Naive thymus-derived CD4-positive, alpha-beta T cell (primary cell): ENCODE data around the gene FER. TPM values are rescaled to one million over a fixed set of nuclear protein-coding genes. Genes with fewer than 3 reads are reported as not detected.

Source experiments
- ATAC-seq: fragments of 150-1000 bp; cut with Tn5 transposase; 2 replicates; pipeline ENCODE4 v1.10.0; 2021; ENCODE audit warnings: mild to moderate bottlenecking, moderate library complexity
- CTCF ChIA-PET: fragments of 350-600 bp; sonication (Branson Sonifier 250); formaldehyde crosslinking; loops from one replicate; lab custom pipeline; 2021; ENCODE audit warnings: antibody characterized with exemption; lab: Charles Lee
- POLR2A ChIA-PET: fragments of 350-600 bp; sonication (Branson Sonifier 250); formaldehyde crosslinking; loops from one replicate; lab custom pipeline; 2021; ENCODE audit warnings: antibody characterized with exemption, inconsistent platforms; lab: Charles Lee
- DNase-seq, 9 donors: peaks; one replicate each; pipeline versions ENCODE4 v3.0.0 to v3.0.0-alpha.2; 2020 to 2022; ENCODE audit warnings: mixed read lengths in 1 of 9
- H3K27ac ChIP-seq: one replicate; pipeline ENCODE4 v1.7.0; 2013; ENCODE audit warnings: mild to moderate bottlenecking, low read depth, low read length, moderate library complexity
- H3K27me3 ChIP-seq, 2 donors: one replicate each; pipeline ENCODE4 v1.7.0; 2013; ENCODE audit warnings: low read length in 2 of 2, mild to moderate bottlenecking in 2 of 2, moderate library complexity in 2 of 2; ENCODE audit not compliant: control insufficient read depth in 2 of 2, insufficient read depth in 2 of 2
- H3K36me3 ChIP-seq, 3 experiments: 1 replicate in 2 of 3; 2 replicates in 1 of 3; pipeline ENCODE4 v1.7.0; 2013; ENCODE audit warnings: low read length in 3 of 3, mild to moderate bottlenecking in 3 of 3, moderate library complexity in 1 of 3; ENCODE audit not compliant: insufficient read depth in 3 of 3, control insufficient read depth in 2 of 3
- H3K4me1 ChIP-seq, 2 donors: one replicate each; pipeline ENCODE4 v1.7.0; 2013; ENCODE audit warnings: low read length in 2 of 2, mild to moderate bottlenecking in 2 of 2, moderate library complexity in 1 of 2; ENCODE audit not compliant: control insufficient read depth in 2 of 2, insufficient read depth in 2 of 2
- H3K4me3 ChIP-seq: 2 replicates; pipeline ENCODE4 v1.7.0; 2013; ENCODE audit warnings: mild to moderate bottlenecking, low read length
- H3K9me3 ChIP-seq, 3 experiments: 1 replicate in 2 of 3; 2 replicates in 1 of 3; pipeline ENCODE4 v1.7.0; 2013; ENCODE audit warnings: low read length in 3 of 3; ENCODE audit not compliant: control insufficient read depth in 2 of 3
- H3K27ac Mint-ChIP-seq, 9 donors: one replicate each; pipeline ENCODE4 v1.8.0; 2020 to 2022; ENCODE audit warnings: mixed read lengths in 9 of 9, mild to moderate bottlenecking in 8 of 9, moderate library complexity in 5 of 9, inconsistent platforms in 2 of 9
- H3K27me3 Mint-ChIP-seq, 5 donors: one replicate each; pipeline ENCODE4 v1.8.0; 2021 to 2022; ENCODE audit warnings: mixed read lengths in 5 of 5, mild to moderate bottlenecking in 1 of 5
- H3K36me3 Mint-ChIP-seq, 5 donors: one replicate each; pipeline ENCODE4 v1.8.0; 2020 to 2022; ENCODE audit warnings: mixed read lengths in 5 of 5, mild to moderate bottlenecking in 3 of 5, inconsistent platforms in 1 of 5
- H3K4me1 Mint-ChIP-seq, 7 donors: one replicate each; pipeline ENCODE4 v1.8.0; 2020 to 2022; ENCODE audit warnings: mixed read lengths in 7 of 7, mild to moderate bottlenecking in 3 of 7, inconsistent platforms in 1 of 7
- H3K4me3 Mint-ChIP-seq, 10 donors: one replicate each; pipeline ENCODE4 v1.8.0; 2020 to 2022; ENCODE audit warnings: mild to moderate bottlenecking in 10 of 10, mixed read lengths in 10 of 10, moderate library complexity in 6 of 10, inconsistent platforms in 2 of 10
- H3K9me3 Mint-ChIP-seq, 11 donors: one replicate each; pipeline ENCODE4 v1.8.0; 2020 to 2022; ENCODE audit warnings: mixed read lengths in 11 of 11, mild to moderate bottlenecking in 4 of 11, inconsistent platforms in 1 of 11, moderate library complexity in 1 of 11
- intact Hi-C, 2 donors: fragments of 100-400 bp; cut with micrococcal nuclease; formaldehyde crosslinking; loops; one replicate each; pipeline ENCODE4 v1.15.1; 2023
- polyA plus RNA-seq, 2 donors: library from polyadenylated mRNA; unstranded; fragments of 300-500 nt; fragmentation: Illumina TruSeq; gene quantifications; one replicate each; pipeline ENCODE4 v1.2.3, GENCODE V29; 2021
- total RNA-seq, 6 experiments: library from RNA in 5 of 6; stranded (reverse) in 5 of 6; gene quantifications; 1 replicate in 5 of 6; 2 replicates in 1 of 6; pipeline ENCODE4 v1.2.3 and lab custom pipeline; 2021 to 2026

The FER gene
- total and polyA plus RNA-seq, 7 experiments from 2014 or later, result 2.7 to 17.6 (median 13.8) TPM

GRCh38 chr5:108814551-108814950 is 66.9 kb downstream of the FER start:
- CTCF ChIA-PET, result interaction anchor here (0.6 kb wide), 1 partner anchor 1374 kb away, joined by 5 read pairs; no protein-coding TSS in a partner anchor
- H3K36me3 Mint-ChIP-seq, result peaks cover 0 to 16% (median 10%) of the 10 kb centered on the region in 5 donors
- Histone ChIP-seq H3K9me3 (no peaks in the 10 kb centered on the region), H3K4me3 (no peak overlapping the region), H3K27ac (no peak overlapping the region), H3K27me3 (no peaks in the 10 kb centered on the region), H3K4me1 (no peaks in the 10 kb centered on the region), H3K36me3 (no peaks in the 10 kb centered on the region)
- peaks cover 0 to 13% (median 0%) of the 10 kb centered on the region in 11 donors for H3K9me3 Mint-ChIP-seq
- DNase-seq (no peak), ATAC-seq (no peak)
- H3K4me3 Mint-ChIP-seq, result no peak overlapping the region
- POLR2A ChIA-PET, result no interaction called here
- H3K4me1 Mint-ChIP-seq, result peaks cover 0 to 11% (median 3%) of the 10 kb centered on the region in 7 donors
- H3K27ac Mint-ChIP-seq, result no peak overlapping the region
- intact Hi-C loops, result no loop called here
- H3K27me3 Mint-ChIP-seq, result no peaks in the 10 kb centered on the region

- H3K27ac Mint-ChIP-seq, result no peak overlapping the region
- Histone ChIP-seq H3K36me3 (no peaks in the 10 kb centered on the region), H3K27ac (no peak overlapping the region), H3K9me3 (no peaks in the 10 kb centered on the region), H3K4me3 (no peak overlapping the region), H3K27me3 (no peaks in the 10 kb centered on the region), H3K4me1 (no peaks in the 10 kb centered on the region)
- POLR2A ChIA-PET, result no interaction called here
- ATAC-seq, result no peak
- no peaks in the 10 kb centered on the region for H3K27me3 Mint-ChIP-seq
- H3K4me1 Mint-ChIP-seq, result peaks cover 0 to 3% (median 0%) of the 10 kb centered on the region in 7 donors
- peaks cover 0 to 8% (median 0%) of the 10 kb centered on the region in 11 donors for H3K9me3 Mint-ChIP-seq
- H3K4me3 Mint-ChIP-seq, result no peak overlapping the region
- H3K36me3 Mint-ChIP-seq, result peaks cover 0 to 17% (median 10%) of the 10 kb centered on the region in 5 donors
- intact Hi-C loops, result no loop called here
- CTCF ChIA-PET, result interaction anchor here (0.7 kb wide), 1 partner anchor 10 kb away, joined by 4 read pairs; no protein-coding TSS in a partner anchor
- no peak for DNase-seq
Measured at GRCh38 chr5:108818613-108819272, 71.0 kb downstream of the FER start.

- no peak overlapping the region for H3K27ac Mint-ChIP-seq
- H3K9me3 Mint-ChIP-seq, result peaks cover 0 to 8% (median 0%) of the 10 kb centered on the region in 11 donors
- no peaks in the 10 kb centered on the region for H3K27me3 Mint-ChIP-seq
- H3K36me3 Mint-ChIP-seq, result peaks cover 0 to 21% (median 10%) of the 10 kb centered on the region in 5 donors
- ATAC-seq, result no peak
- Histone ChIP-seq H3K36me3 (no peaks in the 10 kb centered on the region), H3K9me3 (no peaks in the 10 kb centered on the region), H3K4me3 (no peak overlapping the region), H3K27ac (no peak overlapping the region), H3K4me1 (no peaks in the 10 kb centered on the region), H3K27me3 (no peaks in the 10 kb centered on the region)
- ChIA-PET POLR2A (no interaction called here), CTCF (no interaction called here)
- intact Hi-C loops, result no loop called here
- DNase-seq, result no peak
- H3K4me3 Mint-ChIP-seq, result no peak overlapping the region
- H3K4me1 Mint-ChIP-seq, result peaks cover 0 to 3% (median 0%) of the 10 kb centered on the region in 7 donors
Measured at GRCh38 chr5:108820983-108821382, 73.3 kb downstream of the FER start.

GRCh38 chr5:108822211-108822947 is 74.7 kb downstream of the FER start:
- no peak for ATAC-seq
- POLR2A ChIA-PET, result interaction anchor here (0.6 kb wide), 1 partner anchor 513 kb away, joined by 3 read pairs; no protein-coding TSS in a partner anchor
- peaks cover 0 to 3% (median 0%) of the 10 kb centered on the region in 7 donors for H3K4me1 Mint-ChIP-seq
- no peaks in the 10 kb centered on the region for H3K9me3 ChIP-seq
- peaks cover 0 to 21% (median 10%) of the 10 kb centered on the region in 5 donors for H3K36me3 Mint-ChIP-seq
- peaks cover 0 to 8% (median 0%) of the 10 kb centered on the region in 11 donors for H3K9me3 Mint-ChIP-seq
- H3K27me3 Mint-ChIP-seq, result no peaks in the 10 kb centered on the region
- H3K27ac ChIP-seq, result no peak overlapping the region
- intact Hi-C loops, result no loop called here
- no peak overlapping the region for H3K27ac Mint-ChIP-seq
- CTCF ChIA-PET, result no interaction called here
- no peaks in the 10 kb centered on the region for H3K27me3 ChIP-seq
- no peak overlapping the region for H3K4me3 ChIP-seq
- no peaks in the 10 kb centered on the region for H3K36me3 ChIP-seq
- no peak for DNase-seq
- H3K4me1 ChIP-seq, result no peaks in the 10 kb centered on the region
- H3K4me3 Mint-ChIP-seq, result no peak overlapping the region

- Histone ChIP-seq H3K4me3 (no peak overlapping the region), H3K36me3 (no peaks in the 10 kb centered on the region), H3K27me3 (no peaks in the 10 kb centered on the region), H3K9me3 (no peaks in the 10 kb centered on the region), H3K4me1 (no peaks in the 10 kb centered on the region), H3K27ac (no peak overlapping the region)
- ATAC-seq, result no peak
- Mint-ChIP-seq H3K4me3 (no peak overlapping the region), H3K9me3 (peaks cover 0 to 5% (median 0%) of the 10 kb centered on the region in 11 donors), H3K27me3 (no peaks in the 10 kb centered on the region), H3K4me1 (peaks cover 0 to 6% (median 0%) of the 10 kb centered on the region in 7 donors), H3K36me3 (peaks cover 0 to 16% (median 7%) of the 10 kb centered on the region in 5 donors), H3K27ac (no peak overlapping the region)
- no peak for DNase-seq
- intact Hi-C loops, result no loop called here
- POLR2A ChIA-PET, result interaction anchor here (0.6 kb wide), 1 partner anchor 23 kb away, joined by 3 read pairs; no protein-coding TSS in a partner anchor
- CTCF ChIA-PET, result interaction anchor here (0.6 kb wide), 1 partner anchor 410 kb away, joined by 3 read pairs; no protein-coding TSS in a partner anchor
Measured at GRCh38 chr5:108827131-108827530, 79.4 kb downstream of the FER start.

- Mint-ChIP-seq H3K36me3 (peaks cover 0 to 22% (median 12%) of the 10 kb centered on the region in 5 donors), H3K9me3 (peaks cover 0 to 1% (median 0%) of the 10 kb centered on the region in 11 donors), H3K4me3 (no peak overlapping the region), H3K4me1 (peaks cover 0 to 6% (median 0%) of the 10 kb centered on the region in 7 donors), H3K27me3 (no peaks in the 10 kb centered on the region), H3K27ac (no peak overlapping the region)
- no peak for DNase-seq
- H3K36me3 ChIP-seq, result no peaks in the 10 kb centered on the region
- H3K4me3 ChIP-seq, result no peak overlapping the region
- intact Hi-C loops, result no loop called here
- ChIA-PET CTCF (no interaction called here), POLR2A (no interaction called here)
- H3K27ac ChIP-seq, result no peak overlapping the region
- no peaks in the 10 kb centered on the region for H3K27me3 ChIP-seq
- no peak for ATAC-seq
- H3K4me1 ChIP-seq, result no peaks in the 10 kb centered on the region
- H3K9me3 ChIP-seq, result no peaks in the 10 kb centered on the region
Measured at GRCh38 chr5:108830705-108831276, 83.1 kb downstream of the FER start.
